ENCODE data around the gene PFAS.
"Not testable (repeated sequence)": the region's sequence is repeated elsewhere in the genome, so short reads cannot be mapped to it uniquely, and the experiment has no call there.

Gene PFAS

DNA sequence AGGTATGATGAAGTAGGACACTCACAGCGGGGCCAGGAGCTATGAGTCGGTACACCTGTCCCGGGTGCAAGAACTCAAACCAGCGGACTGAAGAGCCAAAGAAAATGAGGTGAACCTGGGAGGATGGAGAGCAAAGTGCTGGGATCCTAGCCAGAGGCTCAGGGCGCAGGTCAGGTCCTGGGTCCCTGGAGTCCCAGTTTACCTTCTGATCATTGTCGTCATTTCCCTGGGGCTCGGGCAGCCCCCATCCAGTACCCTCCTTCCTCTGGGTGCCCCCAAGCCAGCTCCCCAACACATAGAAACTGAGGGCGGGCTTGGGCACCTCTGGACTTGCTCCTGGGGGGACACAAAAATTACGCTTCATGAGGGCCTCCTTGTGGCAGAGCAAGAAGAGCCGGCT is 17.4 kb upstream of the PFAS start:
- DNase-seq = no peak

DNA sequence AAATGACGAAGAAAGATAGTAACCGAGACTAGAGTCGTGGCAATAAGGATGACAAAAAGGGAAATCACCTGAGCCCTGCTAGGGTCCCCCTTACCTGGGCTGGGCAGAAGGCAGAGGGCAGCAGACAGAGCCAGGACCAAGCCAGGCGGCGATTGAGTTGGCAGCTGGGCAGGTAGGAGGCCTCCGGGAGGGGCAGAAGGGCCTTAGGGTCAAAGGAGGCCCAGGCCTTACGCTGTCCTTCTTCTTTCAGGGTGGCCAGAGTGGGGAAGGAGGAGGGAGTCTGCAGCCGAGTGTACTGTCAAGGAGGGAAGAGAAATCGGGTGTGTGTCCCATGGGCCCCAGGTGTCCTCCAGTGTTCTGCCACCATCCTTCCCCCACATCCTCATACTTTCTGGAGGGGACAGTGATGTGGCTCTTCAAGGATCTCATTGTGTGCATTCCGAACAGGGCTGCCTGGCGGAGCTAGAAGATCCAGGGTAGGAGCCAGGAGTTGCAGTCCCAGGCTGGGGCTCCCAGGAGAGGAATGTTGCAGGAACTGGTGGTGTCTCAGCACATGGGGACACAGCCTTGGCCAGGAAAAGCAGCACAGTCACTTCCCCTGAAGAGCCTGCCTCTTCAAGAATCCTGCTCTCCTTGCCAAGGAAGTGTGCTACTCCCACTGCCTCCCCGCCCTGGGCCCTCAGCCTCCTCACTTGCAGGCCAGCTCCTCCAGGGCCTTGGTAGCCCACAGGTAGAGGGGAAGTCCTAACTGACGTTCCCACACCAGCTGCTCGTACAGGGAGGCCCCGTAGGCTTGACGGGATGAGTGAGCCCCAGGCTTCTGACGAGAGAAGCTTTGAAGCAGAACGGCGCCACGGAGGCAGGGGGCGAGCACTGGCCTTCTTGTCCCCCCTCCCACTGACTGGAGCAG is 14.5 kb upstream of the PFAS start:
- DNase-seq = no peak

- DNase-seq = no peak
Measured at GRCh38 chr17:8235676-8236075, 13.4 kb upstream of the PFAS start.

- DNase-seq = no peak
Measured at GRCh38 chr17:8237175-8237574, 11.9 kb upstream of the PFAS start.

DNA sequence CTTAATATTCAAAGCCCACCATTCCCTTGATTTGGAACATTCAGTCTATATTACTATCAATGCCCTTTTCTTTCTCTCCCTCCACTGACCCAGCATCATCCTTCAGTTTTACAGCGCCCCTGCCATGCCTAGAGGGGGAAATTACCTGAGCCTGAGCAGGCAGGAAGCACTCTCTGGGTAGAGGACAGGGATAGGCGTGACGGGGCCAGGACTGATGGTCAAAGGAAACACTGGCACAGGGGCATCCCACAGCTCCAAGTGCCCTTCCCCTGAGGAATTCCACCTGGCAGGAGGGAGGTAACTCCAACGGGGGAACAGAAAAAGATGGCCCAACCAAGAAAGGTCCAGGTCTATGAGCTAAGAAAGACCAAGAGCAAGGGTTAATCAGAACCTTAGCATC is 11.2 kb upstream of the PFAS start:
- DNase-seq = no peak

DNA sequence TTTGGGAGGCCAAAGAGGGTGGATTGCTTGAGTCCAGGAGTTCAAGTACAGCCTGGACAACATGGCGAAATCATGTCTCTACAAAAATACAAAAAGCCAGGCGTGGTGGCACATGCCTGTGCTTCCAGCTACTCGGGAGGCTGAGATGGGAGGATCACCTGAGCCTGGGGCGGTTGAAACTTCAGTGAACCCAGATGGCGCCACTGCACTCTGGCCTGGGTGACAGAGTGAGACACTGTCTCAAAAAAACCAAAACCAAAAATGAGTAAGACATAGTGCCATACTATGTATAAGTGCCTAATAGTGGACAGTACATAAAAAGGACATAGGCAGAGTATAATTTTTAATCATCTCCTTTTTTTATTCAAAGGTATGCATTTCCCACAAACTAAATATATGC is 5.3 kb upstream of the PFAS start:
- no peak for DNase-seq

DNA sequence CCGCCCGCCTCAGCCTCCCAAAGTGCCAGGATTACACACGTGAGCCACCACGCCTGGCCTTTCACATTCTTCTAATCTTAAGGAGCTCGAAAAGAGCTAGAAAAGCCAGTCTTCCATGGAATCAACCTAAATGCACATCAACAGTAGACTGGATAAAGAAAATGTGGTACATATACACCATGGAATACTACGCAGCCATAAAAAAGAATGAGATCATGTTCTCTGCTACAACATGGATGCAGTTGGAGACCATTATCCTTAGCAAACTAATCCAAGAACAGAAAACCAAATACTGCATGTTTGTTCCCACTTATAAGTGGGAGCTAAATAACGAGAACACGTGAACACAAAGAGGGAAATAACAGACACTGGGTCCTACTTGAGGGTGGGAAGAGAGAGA is 4.3 kb upstream of the PFAS start:
- no peak for DNase-seq

GRCh38 chr17:8249621-8250500 is 772 bp downstream of the PFAS start:
- no peak for DNase-seq

DNA sequence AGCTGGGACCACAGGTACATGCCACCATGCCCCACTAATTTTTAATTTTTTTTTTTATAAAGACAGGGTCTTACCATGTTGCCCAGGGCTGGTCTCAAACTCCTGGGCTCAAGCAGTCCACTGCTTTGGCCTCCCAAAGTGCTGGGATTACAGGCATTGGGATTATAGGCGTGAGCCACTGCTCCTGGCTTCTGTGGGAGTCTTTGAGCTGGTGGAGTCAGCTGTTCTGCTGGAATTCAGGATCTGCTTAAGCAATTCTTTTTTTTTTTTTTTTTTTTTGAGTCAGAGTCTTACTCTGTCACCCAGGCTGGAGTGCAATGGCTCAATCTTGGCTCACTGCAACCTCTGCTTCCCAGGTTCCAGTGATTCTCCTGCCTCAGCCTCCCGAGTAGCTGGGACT is 2.3 kb downstream of the PFAS start:
- not testable (repeated sequence) for DNase-seq

GRCh38 chr17:8253801-8254200 is 4.7 kb downstream of the PFAS start:
- DNase-seq = no peak

DNA sequence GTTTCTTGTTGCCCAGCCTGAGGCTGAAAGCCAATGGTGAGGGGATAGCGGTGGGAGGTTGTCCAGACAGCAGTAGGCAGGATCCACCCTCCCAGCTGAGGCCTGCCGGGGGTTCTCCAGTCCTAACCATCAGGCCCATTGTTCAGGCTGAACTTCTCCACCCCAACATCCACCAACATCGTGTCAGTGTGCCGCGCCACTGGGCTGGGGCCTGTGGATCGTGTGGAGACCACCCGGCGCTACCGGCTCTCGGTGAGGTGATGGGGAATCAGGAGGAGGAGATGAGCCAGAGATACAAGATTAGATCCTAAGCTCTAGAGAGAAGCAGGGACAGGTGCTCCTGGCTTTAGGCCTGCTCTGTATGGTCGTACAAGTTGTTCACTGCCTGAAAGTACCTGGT is 5.8 kb downstream of the PFAS start:
- DNase-seq = no peak

- DNase-seq = no peak
Measured at GRCh38 chr17:8255499-8255898, 6.4 kb downstream of the PFAS start.

GRCh38 chr17:8256291-8256690 is 7.2 kb downstream of the PFAS start:
- no peak for DNase-seq

GRCh38 chr17:8256691-8257090 is 7.6 kb downstream of the PFAS start:
- DNase-seq = no peak

DNA sequence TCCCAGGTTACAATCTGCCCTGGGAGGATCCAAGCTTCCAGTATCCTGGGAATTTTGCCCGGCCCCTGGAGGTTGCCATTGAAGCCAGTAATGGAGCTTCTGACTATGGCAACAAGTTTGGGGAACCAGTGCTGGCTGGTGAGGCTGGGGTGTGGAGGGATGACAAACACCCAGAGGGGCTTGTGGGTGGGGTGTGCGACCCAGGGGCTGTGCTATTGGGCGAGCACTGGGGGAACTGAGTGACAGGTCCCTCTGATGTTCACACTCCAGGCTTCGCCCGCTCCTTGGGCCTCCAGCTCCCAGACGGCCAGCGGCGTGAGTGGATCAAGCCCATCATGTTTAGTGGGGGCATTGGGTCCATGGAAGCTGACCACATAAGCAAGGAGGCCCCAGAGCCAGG is 8.7 kb downstream of the PFAS start:
- DNase-seq = no peak

- no peak for DNase-seq
Measured at GRCh38 chr17:8264320-8264719, 15.2 kb downstream of the PFAS start.

GRCh38 chr17:8264836-8265542 is 15.9 kb downstream of the PFAS start:
- no peak for DNase-seq

DNA sequence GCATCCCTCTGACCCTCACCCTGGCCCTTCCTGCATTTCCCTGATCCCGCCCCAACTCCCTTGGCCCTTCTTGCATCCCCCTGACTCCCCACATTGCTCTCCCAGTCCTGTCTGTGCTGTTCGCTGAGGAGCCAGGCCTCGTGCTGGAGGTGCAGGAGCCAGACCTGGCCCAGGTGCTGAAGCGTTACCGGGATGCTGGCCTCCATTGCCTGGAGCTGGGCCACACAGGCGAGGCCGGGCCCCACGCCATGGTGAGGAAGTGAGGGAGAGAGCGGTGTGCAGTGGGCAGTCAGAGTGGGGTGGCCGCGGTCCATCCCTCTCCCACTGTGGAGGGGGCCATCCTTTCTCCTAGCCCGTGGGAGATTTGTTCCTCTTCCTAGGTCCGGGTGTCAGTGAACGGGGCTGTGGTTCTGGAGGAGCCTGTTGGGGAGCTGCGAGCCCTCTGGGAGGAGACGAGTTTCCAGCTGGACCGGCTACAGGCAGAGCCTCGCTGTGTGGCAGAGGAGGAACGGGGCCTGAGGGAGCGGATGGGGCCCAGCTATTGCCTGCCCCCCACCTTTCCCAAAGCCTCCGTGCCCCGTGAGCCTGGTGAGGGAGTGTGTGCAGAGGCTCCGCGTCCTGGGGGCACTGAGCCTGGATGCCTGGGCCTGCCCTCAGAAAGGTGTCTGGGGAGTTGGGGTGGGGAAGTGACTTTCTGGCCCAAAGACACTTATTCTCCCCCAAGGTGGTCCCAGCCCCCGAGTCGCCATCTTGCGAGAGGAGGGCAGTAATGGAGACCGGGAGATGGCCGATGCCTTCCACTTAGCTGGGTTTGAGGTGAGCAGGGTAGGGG is 17.8 kb downstream of the PFAS start:
- no peak for DNase-seq

- DNase-seq = no peak
Measured at GRCh38 chr17:8267480-8268147, 18.5 kb downstream of the PFAS start.

- DNase-seq = no peak
Measured at GRCh38 chr17:8268550-8269298, 19.6 kb downstream of the PFAS start.

GRCh38 chr17:8272421-8272820 is 23.3 kb downstream of the PFAS start:
- no peak for DNase-seq
